GM06990 (cell line): ENCODE results near the gene CNIH3.

Experiments
- DNase-seq: peaks from one replicate; pipeline ENCODE4 v3.0.0-alpha.2; 2011; ENCODE audit not compliant: insufficient read length; ENCODE audit errors: extremely low read depth
- H3K27me3 ChIP-seq: replicated peaks from 2 replicates; pipeline ENCODE4 v1.6.0; 2011; ENCODE audit warnings: low read length; ENCODE audit not compliant: control insufficient read depth, insufficient read depth
- H3K36me3 ChIP-seq: 2 replicates; pipeline ENCODE4 v1.5.1; 2011; ENCODE audit warnings: low read length; ENCODE audit not compliant: control insufficient read depth, insufficient read depth
- H3K4me3 ChIP-seq: replicated peaks from 2 replicates; pipeline ENCODE4 v1.5.1; 2011; ENCODE audit warnings: low read depth, mild to moderate bottlenecking, control low read depth, low read length
- TF ChIP-seq, protein P1 (sequence below): IDR thresholded peaks from 2 replicates; pipeline ENCODE4 v1.5.1; 2011; ENCODE audit warnings: low read length, control low read depth, mild to moderate bottlenecking, inconsistent platforms; ENCODE audit not compliant: insufficient read depth, poor library complexity, severe bottlenecking

Gene CNIH3

GRCh38 chr1:224607188-224608148 lies 8.6 kb upstream of the CNIH3 start:
- Histone ChIP-seq H3K27me3 (no peaks in the 10 kb centered on the region; the same call in none of the 2 replicates), H3K4me3 (no peak overlapping the region), H3K36me3 (no peaks in the 10 kb centered on the region)
- TF ChIP-seq, protein P1, sequence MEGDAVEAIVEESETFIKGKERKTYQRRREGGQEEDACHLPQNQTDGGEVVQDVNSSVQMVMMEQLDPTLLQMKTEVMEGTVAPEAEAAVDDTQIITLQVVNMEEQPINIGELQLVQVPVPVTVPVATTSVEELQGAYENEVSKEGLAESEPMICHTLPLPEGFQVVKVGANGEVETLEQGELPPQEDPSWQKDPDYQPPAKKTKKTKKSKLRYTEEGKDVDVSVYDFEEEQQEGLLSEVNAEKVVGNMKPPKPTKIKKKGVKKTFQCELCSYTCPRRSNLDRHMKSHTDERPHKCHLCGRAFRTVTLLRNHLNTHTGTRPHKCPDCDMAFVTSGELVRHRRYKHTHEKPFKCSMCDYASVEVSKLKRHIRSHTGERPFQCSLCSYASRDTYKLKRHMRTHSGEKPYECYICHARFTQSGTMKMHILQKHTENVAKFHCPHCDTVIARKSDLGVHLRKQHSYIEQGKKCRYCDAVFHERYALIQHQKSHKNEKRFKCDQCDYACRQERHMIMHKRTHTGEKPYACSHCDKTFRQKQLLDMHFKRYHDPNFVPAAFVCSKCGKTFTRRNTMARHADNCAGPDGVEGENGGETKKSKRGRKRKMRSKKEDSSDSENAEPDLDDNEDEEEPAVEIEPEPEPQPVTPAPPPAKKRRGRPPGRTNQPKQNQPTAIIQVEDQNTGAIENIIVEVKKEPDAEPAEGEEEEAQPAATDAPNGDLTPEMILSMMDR, result no peak
- DNase-seq, result no peak

DNA sequence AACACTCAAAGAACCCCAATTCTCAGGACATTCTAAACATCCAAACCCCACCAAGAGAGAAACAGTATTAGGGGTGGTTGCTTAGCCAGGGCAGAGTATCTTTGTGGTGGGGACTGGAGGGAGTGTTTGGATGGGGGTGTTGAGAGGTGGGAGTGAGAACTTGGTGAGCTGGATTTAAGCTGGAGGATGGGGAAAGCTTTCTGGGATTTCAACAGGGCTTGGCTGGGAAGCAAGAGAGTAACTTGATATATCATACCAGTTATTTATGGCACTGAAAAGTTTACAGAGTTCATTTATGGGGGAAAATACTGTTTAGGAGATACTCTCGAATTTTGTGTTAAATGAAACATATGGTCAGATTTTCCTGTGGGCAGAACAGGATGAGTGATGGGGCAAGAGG lies 6.8 kb upstream of the CNIH3 start:
- Histone ChIP-seq H3K36me3 (no peaks in the 10 kb centered on the region), H3K4me3 (no peak overlapping the region), H3K27me3 (no peaks in the 10 kb centered on the region; the same call in none of the 2 replicates)
- no peak for DNase-seq
- TF ChIP-seq, protein P1, result no peak

- H3K4me3 ChIP-seq, result no peak overlapping the region
- TF ChIP-seq, protein P1, result no peak
- H3K36me3 ChIP-seq, result no peaks in the 10 kb centered on the region
- H3K27me3 ChIP-seq, result peaks cover 7% of the 10 kb centered on the region
- no peak for DNase-seq
Observed at GRCh38 chr1:224612246-224612645, 3.9 kb upstream of the CNIH3 start.

DNA sequence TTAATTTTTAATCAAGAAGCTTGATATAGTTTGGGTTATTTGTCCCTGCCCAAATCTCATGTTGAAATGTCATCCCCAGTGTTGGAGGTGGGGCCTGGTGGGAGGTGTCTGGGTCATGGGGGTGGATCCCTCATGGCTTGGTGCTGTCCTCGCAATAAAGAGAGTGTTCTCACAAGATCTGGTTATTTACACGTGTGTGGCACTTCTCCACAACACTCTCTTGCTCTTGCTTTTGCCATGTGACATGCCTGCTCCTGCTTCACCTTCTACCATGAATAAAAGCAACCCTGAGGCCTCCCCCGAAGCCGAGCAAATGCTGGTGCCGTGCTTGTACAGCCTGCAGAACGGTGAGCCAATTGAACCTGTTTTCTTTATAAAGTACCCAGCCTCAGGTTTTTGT lies 2.6 kb upstream of the CNIH3 start:
- H3K4me3 ChIP-seq, result no peak overlapping the region
- no peaks in the 10 kb centered on the region for H3K36me3 ChIP-seq
- DNase-seq, result no peak
- TF ChIP-seq, protein P1, result no peak
- peaks cover 7% of the 10 kb centered on the region for H3K27me3 ChIP-seq

DNA sequence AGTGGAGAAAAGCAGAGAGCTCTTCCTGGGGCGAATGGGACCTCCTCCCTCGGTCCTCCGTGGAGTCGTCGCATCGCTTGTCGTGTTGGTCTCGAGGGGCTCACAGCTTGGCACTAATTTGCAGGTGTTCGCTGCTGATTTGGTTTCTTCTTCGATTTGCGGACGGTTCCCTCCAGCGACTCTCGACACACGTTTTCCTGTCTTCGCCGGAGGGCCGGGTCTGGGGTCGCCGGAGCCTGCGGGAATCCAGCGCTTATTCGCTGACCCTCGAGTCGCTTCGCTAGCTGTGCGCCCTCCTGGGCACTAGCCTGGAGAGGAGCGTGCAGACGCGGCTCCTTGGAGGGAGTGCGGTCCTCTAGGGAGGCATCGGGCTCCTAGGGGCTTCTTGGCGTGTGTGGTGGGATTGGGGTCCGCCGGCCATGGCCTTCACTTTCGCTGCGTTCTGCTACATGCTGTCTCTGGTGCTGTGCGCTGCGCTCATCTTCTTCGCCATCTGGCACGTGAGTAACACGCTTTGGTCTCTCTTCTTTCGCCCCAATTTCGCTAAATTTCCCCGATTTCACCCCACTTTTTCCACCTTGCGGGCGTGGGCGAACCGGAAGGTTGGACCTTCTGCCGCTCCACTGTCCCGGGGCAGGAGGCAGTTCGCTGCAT lies 766 bp downstream of the CNIH3 start:
- TF ChIP-seq, protein P1, result no peak
- no peak for DNase-seq
- Histone ChIP-seq H3K36me3 (no peaks in the 10 kb centered on the region), H3K4me3 (no peak overlapping the region), H3K27me3 (peaks cover 7% of the 10 kb centered on the region)
